Stimulated activated CD4-positive, alpha-beta T cell treated with anti-CD3 and anti-CD28 coated beads, TNF-alpha, amount 100 ng/mL, for 24 hours (primary cell): ENCODE data around the gene SMC1B.
"Not testable (repeated sequence)": the region's sequence is repeated elsewhere in the genome, so short reads cannot be mapped to it uniquely, and the experiment has no call there.

Experiments used
- DNase-seq, 3 experiments: peaks; one replicate each; pipeline ENCODE4 v3.0.0-alpha.2; 2020; ENCODE audit warnings: low read depth in 3 of 3

Gene SMC1B, protein sequence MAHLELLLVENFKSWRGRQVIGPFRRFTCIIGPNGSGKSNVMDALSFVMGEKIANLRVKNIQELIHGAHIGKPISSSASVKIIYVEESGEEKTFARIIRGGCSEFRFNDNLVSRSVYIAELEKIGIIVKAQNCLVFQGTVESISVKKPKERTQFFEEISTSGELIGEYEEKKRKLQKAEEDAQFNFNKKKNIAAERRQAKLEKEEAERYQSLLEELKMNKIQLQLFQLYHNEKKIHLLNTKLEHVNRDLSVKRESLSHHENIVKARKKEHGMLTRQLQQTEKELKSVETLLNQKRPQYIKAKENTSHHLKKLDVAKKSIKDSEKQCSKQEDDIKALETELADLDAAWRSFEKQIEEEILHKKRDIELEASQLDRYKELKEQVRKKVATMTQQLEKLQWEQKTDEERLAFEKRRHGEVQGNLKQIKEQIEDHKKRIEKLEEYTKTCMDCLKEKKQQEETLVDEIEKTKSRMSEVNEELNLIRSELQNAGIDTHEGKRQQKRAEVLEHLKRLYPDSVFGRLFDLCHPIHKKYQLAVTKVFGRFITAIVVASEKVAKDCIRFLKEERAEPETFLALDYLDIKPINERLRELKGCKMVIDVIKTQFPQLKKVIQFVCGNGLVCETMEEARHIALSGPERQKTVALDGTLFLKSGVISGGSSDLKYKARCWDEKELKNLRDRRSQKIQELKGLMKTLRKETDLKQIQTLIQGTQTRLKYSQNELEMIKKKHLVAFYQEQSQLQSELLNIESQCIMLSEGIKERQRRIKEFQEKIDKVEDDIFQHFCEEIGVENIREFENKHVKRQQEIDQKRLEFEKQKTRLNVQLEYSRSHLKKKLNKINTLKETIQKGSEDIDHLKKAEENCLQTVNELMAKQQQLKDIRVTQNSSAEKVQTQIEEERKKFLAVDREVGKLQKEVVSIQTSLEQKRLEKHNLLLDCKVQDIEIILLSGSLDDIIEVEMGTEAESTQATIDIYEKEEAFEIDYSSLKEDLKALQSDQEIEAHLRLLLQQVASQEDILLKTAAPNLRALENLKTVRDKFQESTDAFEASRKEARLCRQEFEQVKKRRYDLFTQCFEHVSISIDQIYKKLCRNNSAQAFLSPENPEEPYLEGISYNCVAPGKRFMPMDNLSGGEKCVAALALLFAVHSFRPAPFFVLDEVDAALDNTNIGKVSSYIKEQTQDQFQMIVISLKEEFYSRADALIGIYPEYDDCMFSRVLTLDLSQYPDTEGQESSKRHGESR

DNA sequence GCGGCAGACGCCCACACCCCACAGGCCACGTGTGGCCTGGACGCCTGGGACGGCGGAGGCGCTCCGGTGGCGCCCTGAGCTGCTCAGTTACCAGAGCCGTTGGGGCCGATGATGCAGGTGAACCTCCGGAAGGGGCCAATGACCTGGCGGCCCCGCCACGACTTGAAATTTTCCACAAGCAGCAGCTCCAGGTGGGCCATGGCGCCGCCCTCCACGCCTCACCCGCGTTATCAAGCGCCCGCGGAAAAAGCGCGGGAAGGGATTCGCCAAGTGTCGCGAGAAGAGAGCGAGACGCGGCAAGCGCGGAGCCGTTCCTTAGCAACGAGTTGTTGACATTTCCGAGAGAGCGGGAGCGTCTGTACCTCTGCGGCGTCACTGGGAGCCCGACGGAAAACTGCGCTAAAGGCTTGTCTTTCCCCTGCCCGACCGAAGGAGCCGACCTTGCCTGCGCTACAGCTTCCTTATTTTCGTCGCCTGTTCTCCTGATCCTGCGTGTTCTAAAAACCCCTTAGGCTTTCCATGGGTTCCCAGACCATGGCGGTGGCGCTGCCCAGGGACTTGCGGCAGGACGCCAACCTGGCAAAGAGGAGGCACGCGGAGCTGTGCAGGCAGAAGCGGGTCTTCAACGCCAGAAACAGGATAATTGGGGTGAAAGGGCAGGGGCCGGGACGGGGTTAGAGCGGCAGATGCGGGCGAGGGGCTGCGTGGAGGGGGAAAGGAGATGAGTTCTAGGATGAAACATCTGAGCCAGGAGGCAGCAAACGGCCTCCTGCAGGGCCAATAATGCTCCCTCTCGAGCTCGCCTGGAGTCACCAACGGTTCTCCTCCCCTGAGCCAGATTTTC is at the start of gene SMC1B, which contains the start of gene RIBC2:
Gene SMC1B (minus strand): TSS at position 232 of the 844 bp plus-strand sequence. CDS start 32 bp downstream, at position 200.
Gene RIBC2 (plus strand): TSS at position 326 of the 844 bp plus-strand sequence. CDS start 194 bp downstream, at position 520.
- peak; percentile 75 to 89 (median 78) for DNase-seq

DNA sequence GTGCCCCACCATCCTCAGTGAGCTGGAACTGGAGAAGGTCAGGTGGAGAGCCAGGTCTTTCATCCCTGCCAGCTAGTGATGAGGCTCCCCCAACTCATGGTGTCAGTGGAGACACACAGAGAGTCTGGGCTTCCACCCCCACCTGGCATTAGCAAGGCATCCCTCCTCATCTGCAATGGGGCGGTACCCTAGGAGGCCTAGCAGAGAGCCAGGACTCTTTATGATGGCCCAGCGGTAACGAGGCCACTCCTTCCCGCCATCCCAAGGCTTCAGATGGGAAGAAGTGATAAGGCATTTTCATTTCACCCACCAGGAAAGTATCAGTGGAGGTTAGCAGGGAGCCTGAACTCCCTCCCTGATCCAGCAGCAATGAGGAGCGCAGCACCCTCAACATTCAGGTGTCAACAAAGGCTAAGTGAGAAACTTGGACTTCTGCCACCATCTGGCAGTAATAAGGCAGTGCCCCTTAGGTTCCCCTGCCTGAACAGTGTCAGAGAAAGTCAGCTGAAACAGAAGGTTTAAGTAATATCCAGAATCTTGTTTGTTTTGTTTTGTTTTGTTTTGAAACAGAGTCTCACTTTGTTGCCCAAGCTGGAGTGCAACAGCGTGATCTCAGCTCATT is 48.7 kb upstream of the SMC1B start:
- no peak for DNase-seq

DNA sequence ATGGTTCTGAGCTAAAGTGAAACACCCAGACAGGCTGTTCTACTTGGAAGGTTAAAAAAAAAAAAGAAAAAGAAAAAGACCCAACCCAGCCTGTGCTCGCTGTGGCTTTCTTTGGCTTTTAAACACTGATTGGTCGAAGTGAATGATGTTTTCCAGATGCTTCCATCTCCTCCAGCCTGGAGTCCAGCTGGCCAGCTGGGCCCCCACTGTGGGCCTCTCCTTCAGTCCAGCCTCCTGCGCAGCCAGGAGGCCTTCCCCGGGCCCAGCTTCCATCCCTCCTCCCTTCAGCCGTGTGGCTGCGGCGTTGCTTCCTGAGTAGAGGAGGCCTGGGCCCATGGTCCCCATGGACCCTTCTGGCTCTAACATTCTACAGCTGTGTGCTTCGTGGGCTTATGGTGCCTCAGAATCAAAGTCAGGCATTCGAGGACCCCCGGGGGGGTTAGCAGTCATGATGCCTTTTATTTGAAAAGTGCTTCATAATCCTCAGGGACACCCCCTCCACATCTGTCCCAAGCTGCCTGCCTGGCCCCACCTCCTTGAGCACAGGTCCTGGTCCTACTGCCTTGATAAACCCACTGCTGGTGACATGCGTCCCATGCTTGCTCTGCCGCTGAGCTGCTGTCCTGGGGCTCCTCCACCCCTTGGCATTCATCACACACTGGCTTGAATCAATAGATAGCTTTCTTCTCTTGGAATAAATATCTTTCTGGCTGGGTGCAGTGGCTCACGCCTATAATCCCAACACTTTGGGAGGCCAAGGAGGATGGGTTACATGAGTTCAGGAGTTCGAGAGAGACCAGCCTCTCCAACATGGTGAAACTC is 47.1 kb upstream of the SMC1B start:
- no peak for DNase-seq

DNA sequence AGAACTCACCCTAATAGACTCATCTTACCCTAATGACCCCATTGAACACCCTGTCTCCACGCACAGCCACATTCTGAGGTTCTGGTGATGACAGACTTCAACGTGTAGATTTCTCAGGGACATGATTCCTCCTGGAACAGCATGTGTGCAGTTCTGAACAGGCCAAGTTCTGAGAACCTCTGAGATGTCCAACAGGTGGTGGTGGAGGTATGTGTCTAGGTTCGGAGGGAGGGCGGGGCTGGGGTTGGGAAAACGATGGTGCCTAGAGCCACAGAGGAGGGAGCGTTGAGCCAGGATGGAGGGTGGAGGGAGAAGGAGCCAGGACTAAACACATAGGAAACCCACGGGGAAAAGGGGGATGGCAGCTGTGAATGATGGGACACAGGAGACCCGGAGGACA is 45.8 kb upstream of the SMC1B start:
- no peak for DNase-seq

DNA sequence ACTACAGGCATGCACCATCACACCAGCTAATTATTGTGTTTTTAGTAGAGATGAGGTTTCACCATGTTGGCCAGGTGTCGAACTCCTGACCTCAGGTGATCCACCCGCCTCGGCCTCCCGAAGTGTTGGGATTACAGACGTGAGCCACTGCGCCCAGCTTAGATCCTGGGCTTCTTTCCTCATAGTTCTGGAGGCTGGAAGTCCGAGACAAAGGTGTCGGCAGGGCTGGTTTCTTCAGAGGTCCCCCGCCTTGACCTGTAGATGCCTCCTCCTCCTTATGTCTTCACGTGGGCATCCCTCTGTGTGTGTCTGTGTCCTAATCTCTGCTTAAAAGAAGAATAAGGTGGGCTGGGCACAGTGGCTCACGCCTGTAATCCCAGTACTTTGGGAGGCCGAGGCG is 45.1 kb upstream of the SMC1B start:
- no peak for DNase-seq

DNA sequence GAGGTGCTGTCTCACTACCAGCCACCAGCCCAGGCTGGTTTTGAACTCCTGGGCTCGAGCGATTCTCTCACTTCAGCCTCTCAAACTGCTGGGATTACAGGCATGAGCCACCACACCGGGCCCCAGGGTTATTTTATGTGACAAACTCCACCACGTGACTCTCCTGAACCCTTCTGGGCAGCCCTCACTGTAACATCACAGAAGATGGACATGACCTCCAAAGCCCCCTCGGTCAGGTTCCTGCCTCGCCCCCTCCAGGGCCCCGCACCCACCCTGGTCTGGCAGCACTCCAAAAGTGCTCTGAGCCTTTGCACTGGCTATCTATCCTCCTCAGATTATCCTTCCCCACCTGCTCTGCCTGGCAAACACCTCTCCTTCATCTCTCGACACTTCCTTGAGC is 43.4 kb upstream of the SMC1B start:
- DNase-seq, result no peak

DNA sequence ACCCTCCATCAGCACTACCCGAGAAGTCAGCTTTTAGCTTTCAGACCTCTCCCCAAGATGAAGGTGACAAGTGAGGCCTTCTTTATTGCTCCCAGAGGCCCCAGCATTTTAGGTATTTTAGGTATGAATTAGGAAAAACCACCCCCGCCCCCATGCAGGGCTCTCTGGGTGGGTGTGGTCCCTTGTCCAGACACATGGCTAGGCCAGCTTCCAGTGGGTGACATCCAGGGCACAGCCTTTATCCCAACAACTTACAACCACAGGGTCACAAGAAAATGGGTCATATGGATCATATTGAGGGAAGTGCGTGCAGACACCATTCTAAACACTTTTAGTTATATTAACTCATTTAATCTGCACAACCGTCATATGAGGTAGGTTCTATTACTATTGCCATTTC is 42.2 kb upstream of the SMC1B start:
- DNase-seq, result no peak

DNA sequence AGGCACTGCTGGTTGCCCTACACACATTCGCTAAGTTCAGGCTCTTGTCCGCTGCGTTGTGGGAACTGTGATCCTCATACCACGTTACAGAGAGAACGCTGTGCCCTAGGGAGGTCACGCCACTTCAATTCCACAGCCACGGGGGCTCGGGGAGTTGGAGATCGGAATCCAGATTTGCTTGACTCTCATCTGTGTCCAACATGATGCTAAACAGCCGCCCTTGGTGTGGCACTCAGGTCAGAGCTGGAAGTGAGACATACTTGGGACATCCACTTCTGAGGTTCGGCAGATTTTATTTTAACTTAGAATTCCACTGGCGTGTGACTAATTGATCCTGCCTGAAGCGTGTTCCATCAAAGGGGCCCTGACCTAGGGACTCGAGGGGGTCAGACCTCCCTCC is 41.8 kb upstream of the SMC1B start:
- DNase-seq, result no peak

DNA sequence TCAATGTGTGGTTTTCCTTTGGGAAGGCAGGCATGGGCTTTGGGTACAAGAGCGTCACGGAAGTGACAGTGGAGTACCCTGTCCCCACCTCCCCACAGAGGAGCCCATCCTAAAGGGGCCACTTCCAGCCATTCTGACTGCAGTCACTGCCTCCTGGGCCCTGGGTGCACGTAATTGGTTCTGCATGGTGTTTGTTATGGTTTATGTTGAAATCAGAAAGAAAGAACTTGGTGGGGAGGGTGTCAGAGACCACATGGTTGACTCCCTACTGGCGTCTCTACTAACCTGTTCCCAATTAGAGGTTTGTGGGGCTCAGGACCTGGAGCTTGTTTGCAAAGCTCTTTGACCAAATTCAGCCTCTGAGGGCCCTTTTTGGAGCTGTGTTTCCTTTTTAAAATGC is 40.9 kb upstream of the SMC1B start:
- DNase-seq, result no peak

DNA sequence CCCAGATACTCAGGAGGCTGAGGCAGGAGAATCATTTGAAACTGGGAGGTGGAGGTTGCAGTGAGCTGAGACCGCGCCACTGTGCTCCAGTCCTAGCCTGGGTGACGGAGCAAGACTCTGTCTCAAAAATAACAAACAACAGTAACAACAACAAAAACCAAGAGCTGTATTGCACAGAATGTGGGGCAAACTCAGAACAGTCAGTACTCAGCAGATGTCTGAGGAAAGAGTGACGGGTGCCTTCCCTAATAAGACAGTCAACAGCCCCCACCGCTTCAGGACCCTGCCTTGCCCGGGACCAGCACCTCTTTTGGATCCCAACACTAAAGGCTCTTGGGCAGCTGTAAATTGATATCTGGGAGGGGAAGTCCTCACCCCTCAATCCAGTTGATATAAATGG is 40.4 kb upstream of the SMC1B start:
- DNase-seq, result no peak

DNA sequence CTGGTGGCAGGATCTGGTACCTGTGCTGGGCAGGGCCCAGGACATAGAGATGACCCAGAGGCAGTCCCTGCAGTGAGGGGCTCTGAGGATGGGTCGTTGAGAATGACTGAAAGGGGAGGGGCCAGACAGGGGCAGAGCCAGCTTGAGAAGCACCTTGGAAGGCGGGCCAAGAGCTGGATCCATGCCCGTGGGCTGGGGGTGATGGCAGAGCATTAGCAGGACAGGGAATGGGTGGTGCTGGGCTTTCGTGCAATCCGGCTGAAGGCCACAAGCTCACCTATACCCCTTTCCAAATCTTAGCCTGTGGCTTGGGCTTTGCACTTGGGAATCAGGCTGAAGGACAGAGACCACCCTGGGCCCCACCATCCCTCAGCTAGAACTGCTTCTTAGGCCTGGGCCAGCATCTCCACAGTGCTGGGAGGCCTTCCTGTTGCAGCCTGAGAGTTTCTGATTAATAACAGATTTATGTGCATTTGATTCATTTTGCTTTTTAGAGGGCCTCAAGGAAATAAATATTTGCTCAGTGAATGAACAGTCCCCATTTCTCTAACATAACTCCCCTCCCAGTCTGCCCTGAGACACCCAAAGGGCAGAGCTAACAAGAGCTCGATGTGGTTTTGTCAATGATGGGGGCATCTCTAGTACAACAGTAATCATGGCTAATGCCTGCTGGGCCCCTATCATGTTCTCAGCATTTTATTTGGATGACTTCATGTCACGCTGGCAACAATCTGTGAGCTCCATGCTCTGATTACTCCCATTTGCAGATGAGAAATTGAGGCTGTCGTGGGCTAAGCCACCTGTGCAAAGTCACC is 39.4 kb upstream of the SMC1B start:
- DNase-seq, result no peak

DNA sequence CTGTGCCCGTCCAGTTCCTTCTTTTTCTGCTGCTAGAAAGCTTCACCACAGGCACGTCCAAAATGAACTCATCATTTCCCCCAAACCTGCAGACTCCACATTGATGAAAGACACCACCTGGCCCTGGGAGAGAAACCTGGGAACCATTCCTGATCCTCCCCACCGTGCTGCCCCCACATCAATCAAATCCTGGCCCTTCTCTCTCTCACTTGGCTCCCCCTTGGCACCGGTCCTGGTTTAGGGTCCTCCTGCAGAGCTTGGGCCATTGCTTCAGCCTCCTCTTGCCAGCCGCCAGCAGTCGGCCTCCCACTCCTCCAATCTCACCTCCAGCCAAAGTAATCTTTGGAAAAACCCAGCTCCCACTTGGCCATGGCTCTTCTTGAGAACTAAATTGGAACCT is 38.6 kb upstream of the SMC1B start:
- no peak for DNase-seq

DNA sequence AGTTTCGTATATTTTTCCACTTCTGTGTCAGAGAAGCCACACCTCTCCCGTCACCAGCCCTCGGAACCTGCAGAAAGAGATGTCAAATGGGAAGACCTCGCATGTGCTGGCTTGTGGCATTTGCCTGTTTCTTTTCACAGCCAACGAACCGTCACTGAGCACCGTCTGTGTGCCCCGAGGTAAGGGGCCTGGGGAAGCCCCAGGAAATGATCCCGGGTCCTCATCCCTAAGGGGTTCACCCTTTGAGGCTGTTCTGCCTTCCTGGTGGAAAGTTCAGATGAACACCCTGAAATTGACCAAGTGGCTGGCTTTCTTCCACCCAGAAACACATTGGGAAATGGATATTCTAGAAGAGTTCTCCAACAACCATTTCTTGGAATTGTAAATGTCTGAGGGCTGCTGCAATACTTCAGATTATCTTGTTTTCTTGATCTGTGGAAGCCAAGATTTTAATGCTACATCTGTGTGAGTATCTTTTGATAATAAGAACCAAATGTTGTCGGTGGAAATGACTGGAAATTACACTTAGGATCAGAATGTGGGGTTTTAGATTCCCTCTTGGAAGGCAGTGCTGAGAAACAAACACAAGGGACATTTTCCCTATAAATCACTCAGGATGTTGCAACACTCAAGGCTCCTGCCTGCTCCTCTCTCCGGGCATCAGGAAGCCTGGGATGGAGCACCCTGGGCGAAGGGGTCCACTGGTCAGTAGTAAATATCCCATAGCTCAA is 37.7 kb upstream of the SMC1B start:
- no peak for DNase-seq

DNA sequence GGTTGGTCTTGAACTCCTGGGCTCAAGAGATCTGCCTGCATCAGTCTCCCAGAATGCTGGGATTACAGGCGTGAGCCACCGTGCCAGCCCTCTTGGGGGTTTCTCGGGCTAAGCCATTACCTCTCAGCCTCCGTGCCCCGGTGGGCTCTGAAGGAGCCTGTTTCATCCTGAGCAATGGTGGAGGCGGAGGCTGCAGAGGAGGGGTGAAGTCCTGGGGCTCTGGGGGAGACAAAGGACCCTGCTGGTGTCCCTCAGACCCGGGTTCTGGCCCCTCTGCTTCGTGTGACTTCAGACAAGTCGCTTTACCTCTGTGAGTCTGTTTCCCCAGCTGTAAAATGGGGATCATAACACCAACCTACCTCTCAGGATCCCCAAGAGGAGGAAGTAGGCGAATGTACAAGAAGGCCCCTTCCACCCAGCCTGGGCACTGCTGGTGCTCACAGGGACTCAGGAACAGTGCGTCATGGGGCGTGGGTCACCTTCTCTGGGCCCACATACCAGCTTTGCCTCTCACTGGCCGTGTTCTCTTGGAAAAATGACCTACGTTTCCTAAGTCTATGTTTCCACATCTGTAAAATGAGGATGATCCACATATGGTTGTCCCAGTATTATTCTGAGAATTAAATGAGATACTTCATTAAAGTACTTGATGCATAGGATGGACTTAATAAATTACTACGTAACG is 36.8 kb upstream of the SMC1B start:
- no peak for DNase-seq

DNA sequence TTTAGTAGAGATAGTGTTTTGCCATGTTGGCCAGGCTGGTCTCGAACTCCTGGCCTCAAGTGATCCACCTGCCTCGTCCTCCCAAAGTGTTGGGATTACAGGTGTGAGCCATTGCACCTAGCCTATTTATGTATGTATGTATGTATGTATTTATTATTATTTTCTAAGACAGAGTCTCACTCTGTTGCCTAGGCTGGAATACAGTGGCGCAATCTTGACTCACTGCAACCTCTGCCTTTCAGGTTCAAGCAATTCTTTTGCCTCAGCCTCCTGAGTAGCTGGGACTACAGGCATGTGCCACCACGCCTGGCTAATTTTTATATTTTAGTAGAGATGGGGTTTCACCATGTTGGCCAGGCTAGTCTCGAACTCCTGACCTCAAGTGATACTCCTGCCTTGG is 36.0 kb upstream of the SMC1B start:
- not testable (repeated sequence) for DNase-seq

DNA sequence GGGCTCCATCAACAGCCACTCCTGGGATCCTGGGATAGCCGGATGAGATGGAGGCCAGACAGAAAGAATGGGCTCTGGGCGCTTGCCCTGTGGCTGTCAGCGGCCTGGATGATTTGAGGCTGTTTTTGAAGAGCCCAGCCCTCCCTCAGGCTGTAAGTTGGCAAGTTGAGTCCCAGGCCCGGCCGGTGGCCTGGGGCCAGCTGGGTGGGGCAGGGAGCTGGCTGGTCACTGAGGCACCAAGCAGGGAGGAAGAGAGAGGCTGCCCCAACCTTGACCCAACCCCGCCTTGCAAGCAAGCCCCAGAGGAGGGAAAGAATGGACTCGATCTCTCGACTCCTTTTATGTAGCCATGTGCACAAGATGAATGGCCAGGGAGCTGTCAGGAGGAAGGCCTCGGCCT is 35.0 kb upstream of the SMC1B start:
- DNase-seq, result no peak

DNA sequence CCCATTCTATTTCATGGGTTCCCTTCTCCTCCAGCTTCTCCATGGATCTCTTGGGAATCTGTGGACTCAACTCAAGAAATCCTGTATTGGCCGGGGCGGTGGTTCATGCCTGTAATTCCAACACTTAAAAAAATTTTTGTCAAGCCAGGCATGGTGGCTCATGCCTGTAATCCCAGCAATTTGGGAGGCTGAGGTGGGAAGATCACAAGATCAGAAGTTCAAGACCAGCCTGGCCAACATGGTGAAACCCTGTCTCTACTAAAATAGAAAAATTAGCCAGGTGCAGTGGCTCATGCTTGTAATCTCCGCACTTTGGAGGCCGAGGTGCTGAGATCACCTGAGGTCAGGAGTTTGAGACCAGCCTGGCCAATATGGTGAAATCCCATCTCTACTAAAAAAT is 34.2 kb upstream of the SMC1B start:
- not testable (repeated sequence) for DNase-seq

DNA sequence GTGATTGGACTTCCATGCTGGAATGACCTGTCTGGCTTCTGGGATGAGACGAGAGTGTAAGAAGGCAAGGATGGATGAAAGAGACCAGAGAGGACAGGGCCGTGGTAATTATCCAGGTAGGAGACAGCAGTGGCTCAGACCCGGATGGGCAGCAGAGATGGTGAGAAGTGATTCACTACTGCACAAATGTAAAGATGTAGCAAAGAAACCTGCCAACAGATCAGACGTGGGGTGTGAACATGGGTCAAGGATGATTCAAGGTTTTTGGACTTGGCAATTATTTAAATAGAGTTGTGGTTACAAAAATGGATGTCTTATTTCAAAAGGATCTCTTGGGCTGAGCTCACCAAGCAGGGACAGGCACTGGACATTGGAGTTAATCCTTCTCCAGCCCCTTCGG is 32.8 kb upstream of the SMC1B start:
- DNase-seq, result no peak
